Neural crest cell (in vitro differentiated cells): ENCODE data around the gene SLMAP. TPM values are rescaled to one million over a fixed set of nuclear protein-coding genes. Genes with fewer than 3 reads are reported as not detected.

Source experiments
- DNase-seq: peaks from one replicate; pipeline ENCODE4 v3.0.0; 2021; ENCODE audit warnings: low read depth, mixed read lengths, low spot score
- H3K27ac Mint-ChIP-seq: one replicate; pipeline ENCODE4 v1.8.0; 2021; ENCODE audit warnings: mild to moderate bottlenecking, mixed read lengths; ENCODE audit not compliant: unreplicated experiment
- H3K27me3 Mint-ChIP-seq: 2 replicates; pipeline ENCODE4 v1.8.0; 2021; ENCODE audit warnings: low read depth, mild to moderate bottlenecking, mixed read lengths
- H3K36me3 Mint-ChIP-seq: 2 replicates; pipeline ENCODE4 v1.8.0; 2021; ENCODE audit warnings: low read depth, mild to moderate bottlenecking, mixed read lengths
- H3K4me1 Mint-ChIP-seq: 2 replicates; pipeline ENCODE4 v1.8.0; 2021; ENCODE audit warnings: mixed read lengths
- H3K4me3 Mint-ChIP-seq: one replicate; pipeline ENCODE4 v1.8.0; 2021; ENCODE audit warnings: mild to moderate bottlenecking, mixed read lengths
- H3K9me3 Mint-ChIP-seq: 2 replicates; pipeline ENCODE4 v1.8.0; 2021; ENCODE audit warnings: mixed read lengths
- total RNA-seq: library from RNA; stranded (reverse); gene quantifications from 2 replicates; pipeline ENCODE4 v1.2.1, GENCODE V29; 2021
- TF ChIP-seq, protein P1 (sequence below): fragments of 200-600 bp; sonication (generic); conservative IDR thresholded peaks from 2 replicates; pipeline ENCODE4 v1.5.0; 2021; ENCODE audit warnings: antibody characterized with exemption, mild to moderate bottlenecking

SLMAP gene
- total RNA-seq, 1 donor from 2014 or later: 45.7 TPM

DNA sequence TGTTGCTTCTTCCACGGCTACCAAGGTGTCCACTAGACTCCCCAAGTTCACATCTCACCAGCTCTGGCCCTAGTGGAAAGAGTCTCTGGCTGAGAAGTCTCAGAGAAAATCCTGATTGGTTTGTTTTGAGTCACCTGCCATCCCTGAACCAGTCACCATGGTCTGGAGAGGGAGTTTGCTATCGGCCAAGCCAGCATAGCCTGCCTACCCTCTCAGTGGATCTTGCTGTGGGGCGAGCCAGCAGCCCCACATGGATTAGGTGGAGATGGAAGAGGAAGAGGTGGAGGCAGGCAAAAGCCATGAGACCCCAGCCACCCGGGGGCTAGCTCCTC, 204.0 kb downstream of the SLMAP start:
- Mint-ChIP-seq H3K27me3 (no peaks in the 10 kb centered on the region), H3K4me1 (peaks cover 4% of the 10 kb centered on the region), H3K27ac (no peak overlapping the region), H3K9me3 (no peaks in the 10 kb centered on the region), H3K4me3 (no peak overlapping the region), H3K36me3 (no peaks in the 10 kb centered on the region)
- DNase-seq: no peak
- TF ChIP-seq, protein P1, sequence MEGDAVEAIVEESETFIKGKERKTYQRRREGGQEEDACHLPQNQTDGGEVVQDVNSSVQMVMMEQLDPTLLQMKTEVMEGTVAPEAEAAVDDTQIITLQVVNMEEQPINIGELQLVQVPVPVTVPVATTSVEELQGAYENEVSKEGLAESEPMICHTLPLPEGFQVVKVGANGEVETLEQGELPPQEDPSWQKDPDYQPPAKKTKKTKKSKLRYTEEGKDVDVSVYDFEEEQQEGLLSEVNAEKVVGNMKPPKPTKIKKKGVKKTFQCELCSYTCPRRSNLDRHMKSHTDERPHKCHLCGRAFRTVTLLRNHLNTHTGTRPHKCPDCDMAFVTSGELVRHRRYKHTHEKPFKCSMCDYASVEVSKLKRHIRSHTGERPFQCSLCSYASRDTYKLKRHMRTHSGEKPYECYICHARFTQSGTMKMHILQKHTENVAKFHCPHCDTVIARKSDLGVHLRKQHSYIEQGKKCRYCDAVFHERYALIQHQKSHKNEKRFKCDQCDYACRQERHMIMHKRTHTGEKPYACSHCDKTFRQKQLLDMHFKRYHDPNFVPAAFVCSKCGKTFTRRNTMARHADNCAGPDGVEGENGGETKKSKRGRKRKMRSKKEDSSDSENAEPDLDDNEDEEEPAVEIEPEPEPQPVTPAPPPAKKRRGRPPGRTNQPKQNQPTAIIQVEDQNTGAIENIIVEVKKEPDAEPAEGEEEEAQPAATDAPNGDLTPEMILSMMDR: no peak

DNA sequence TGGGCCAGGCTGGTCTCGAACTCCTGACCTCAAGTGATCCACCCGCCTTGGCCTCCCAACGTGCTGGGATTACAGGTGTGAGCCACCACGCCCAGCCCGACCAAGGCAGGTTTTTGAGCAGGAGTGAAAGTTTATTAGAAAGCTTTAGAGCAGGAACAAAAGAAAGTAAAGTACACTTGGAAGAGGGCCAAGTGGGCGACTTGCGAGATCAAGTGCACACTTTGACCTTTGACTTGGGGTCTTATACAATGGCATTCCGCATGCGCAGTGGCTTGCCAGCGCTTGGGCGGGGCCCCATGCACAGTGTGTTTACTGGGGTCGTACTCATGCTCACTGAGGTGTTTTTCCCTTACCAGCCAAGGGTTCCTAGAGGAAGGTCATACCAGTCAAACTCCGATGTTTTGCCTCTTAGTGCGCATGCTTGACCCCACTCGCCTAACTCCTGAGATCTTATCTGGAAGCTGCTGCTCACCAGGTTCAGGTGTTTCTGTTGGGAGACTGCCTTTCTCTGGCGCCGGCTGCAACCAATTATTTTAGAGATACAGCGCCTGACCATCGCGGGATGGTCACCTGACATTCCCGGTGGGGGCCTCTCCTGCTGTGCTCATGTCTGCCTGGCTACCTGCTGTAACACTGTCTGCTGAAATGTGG, 205.2 kb downstream of the SLMAP start:
- TF ChIP-seq, protein P1: no peak
- H3K9me3 Mint-ChIP-seq: no peaks in the 10 kb centered on the region
- H3K4me3 Mint-ChIP-seq: no peak overlapping the region
- no peak for DNase-seq
- no peaks in the 10 kb centered on the region for H3K36me3 Mint-ChIP-seq
- H3K27me3 Mint-ChIP-seq: no peaks in the 10 kb centered on the region
- H3K27ac Mint-ChIP-seq: no peak overlapping the region
- peaks cover 4% of the 10 kb centered on the region for H3K4me1 Mint-ChIP-seq

DNA sequence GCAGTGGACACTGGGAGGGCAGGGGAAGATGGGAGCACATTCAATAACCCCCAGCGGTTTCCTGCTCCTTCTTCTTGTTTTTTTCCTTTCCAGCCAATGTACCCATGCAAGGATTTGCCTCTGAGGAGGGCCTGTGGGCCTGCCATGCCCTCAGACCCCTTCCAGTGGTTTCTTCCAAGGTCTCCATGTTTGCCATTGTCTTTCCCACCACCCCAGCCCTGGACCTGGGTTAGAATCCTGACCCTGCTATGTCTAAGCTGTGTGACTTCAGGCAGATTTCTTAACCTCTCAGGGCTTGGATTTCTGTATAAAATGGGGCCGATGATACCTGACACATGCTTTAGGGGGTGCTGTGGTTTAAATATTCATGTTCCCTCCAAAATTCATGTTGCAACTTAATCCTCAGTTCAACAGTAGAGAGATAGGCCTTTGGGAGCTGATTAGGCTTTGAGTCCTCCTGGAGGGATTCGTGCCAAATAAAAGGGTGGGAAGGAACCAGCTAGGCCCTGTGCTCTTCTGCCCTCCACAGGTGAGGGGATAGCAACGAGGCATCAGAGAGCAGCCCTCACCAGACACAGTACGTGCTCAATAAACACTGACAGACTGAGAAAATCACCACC, 205.8 kb downstream of the SLMAP start:
- no peaks in the 10 kb centered on the region for H3K36me3 Mint-ChIP-seq
- TF ChIP-seq, protein P1: peak; percentile 39
- peaks cover 4% of the 10 kb centered on the region for H3K4me1 Mint-ChIP-seq
- no peaks in the 10 kb centered on the region for H3K27me3 Mint-ChIP-seq
- DNase-seq: no peak
- no peak overlapping the region for H3K27ac Mint-ChIP-seq
- no peak overlapping the region for H3K4me3 Mint-ChIP-seq
- no peaks in the 10 kb centered on the region for H3K9me3 Mint-ChIP-seq

DNA sequence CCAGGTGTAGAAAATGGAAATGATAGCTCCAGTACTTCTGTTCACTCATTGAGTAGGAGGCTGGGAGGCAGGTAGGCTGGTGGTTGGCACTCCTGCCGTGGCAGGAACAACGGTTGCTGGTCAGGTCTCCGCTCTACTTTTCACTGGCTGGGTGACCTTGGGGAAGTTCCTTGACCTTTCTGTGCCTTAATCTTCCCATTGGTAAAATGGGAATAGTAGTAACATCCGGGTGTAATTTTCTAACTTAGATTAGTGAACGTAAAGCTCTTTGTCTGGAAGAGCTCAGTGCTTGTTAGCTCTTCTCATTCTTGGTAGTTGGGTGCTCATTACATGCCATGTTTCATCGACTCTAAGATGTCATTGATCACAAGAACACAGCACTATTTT, 206.3 kb downstream of the SLMAP start:
- Mint-ChIP-seq H3K4me3 (no peak overlapping the region), H3K36me3 (no peaks in the 10 kb centered on the region), H3K9me3 (no peaks in the 10 kb centered on the region), H3K27me3 (no peaks in the 10 kb centered on the region), H3K27ac (no peak overlapping the region), H3K4me1 (peaks cover 4% of the 10 kb centered on the region)
- no peak for DNase-seq
- TF ChIP-seq, protein P1: no peak

DNA sequence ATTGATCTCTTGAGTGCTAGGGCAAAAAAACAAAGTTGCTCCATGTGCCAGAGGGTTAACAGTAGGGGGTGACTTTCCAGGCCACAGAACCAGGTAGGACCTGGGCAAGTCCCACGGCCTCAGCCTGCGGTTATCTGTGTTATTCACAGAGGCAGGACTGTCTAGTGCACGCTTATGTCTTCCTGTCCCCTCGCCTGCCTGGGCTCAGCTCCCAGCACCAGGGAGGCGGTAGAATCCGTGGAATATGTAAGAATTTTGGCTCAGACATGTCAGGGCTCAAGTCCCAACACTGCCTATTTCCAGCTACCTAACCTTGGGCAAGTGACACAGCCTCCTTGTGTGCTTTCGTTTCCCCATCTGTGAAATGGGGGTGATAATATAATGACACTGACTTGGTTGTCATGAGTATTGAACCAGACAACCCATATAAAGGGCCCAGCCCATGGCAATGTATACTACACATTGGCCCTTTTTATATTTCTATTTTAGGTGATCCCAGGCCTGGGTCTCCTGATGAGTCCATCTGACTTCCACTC, 207.8 kb downstream of the SLMAP start:
- DNase-seq: no peak
- H3K4me1 Mint-ChIP-seq: peaks cover 4% of the 10 kb centered on the region
- no peaks in the 10 kb centered on the region for H3K36me3 Mint-ChIP-seq
- H3K4me3 Mint-ChIP-seq: no peak overlapping the region
- no peaks in the 10 kb centered on the region for H3K27me3 Mint-ChIP-seq
- TF ChIP-seq, protein P1: no peak
- H3K27ac Mint-ChIP-seq: no peak overlapping the region
- H3K9me3 Mint-ChIP-seq: no peaks in the 10 kb centered on the region
